ENCODE data around the gene ABCA13.

Gene ABCA13

GRCh38 chr7:48522692-48523091 is 351.4 kb downstream of the ABCA13 start:
- H4K20me1 ChIP-seq (ENCODE audit: insufficient read depth), result no peaks in the 10 kb centered on the region
- H3K4me2 ChIP-seq, result no peak overlapping the region
- H2AFZ ChIP-seq (ENCODE audit: low read depth), result no peak overlapping the region
- no peaks in the 10 kb centered on the region for H3K27me3 ChIP-seq (ENCODE audit: insufficient read depth, low read depth)
- no peaks in the 10 kb centered on the region for H3K79me2 ChIP-seq (ENCODE audit: insufficient read depth, low read depth)
- no peak overlapping the region for H3K27ac ChIP-seq
- TF ChIP-seq CTCF (conservative IDR thresholded peaks at IDR 0.05; ENCODE audit: low read depth, low read length), result no peak
- no peak overlapping the region for H3K4me3 ChIP-seq (IDR thresholded peaks at IDR 0.05; ENCODE audit: insufficient read depth, low read depth, low read length)
- H3K4me1 ChIP-seq (ENCODE audit: low read depth, poor library complexity, severe bottlenecking), result no peaks in the 10 kb centered on the region
- H3K9ac ChIP-seq, result no peak overlapping the region
- no peaks in the 10 kb centered on the region for H3K36me3 ChIP-seq (ENCODE audit: insufficient read depth)

GRCh38 chr7:48525736-48526732 is 354.8 kb downstream of the ABCA13 start:
- Histone ChIP-seq H3K36me3 (ENCODE audit: insufficient read depth) (no peaks in the 10 kb centered on the region), H4K20me1 (ENCODE audit: insufficient read depth) (no peaks in the 10 kb centered on the region), H3K79me2 (ENCODE audit: insufficient read depth, low read depth) (no peaks in the 10 kb centered on the region), H3K4me3 (IDR thresholded peaks at IDR 0.05; ENCODE audit: insufficient read depth, low read depth, low read length) (no peak overlapping the region), H3K4me2 (no peak overlapping the region), H3K27me3 (ENCODE audit: insufficient read depth, low read depth) (no peaks in the 10 kb centered on the region), H3K4me1 (ENCODE audit: low read depth, poor library complexity, severe bottlenecking) (no peaks in the 10 kb centered on the region), H2AFZ (ENCODE audit: low read depth) (no peak overlapping the region), H3K27ac (no peak overlapping the region), H3K9ac (no peak overlapping the region)
- no peak for TF ChIP-seq CTCF (conservative IDR thresholded peaks at IDR 0.05; ENCODE audit: low read depth, low read length)

- Histone ChIP-seq H4K20me1 (ENCODE audit: insufficient read depth) (no peaks in the 10 kb centered on the region), H3K4me1 (ENCODE audit: low read depth, poor library complexity, severe bottlenecking) (no peaks in the 10 kb centered on the region), H3K27me3 (ENCODE audit: insufficient read depth, low read depth) (no peaks in the 10 kb centered on the region), H3K79me2 (ENCODE audit: insufficient read depth, low read depth) (no peaks in the 10 kb centered on the region), H2AFZ (ENCODE audit: low read depth) (no peak overlapping the region), H3K27ac (no peak overlapping the region), H3K4me3 (IDR thresholded peaks at IDR 0.05; ENCODE audit: insufficient read depth, low read depth, low read length) (no peak overlapping the region), H3K4me2 (no peak overlapping the region), H3K9ac (no peak overlapping the region), H3K36me3 (ENCODE audit: insufficient read depth) (no peaks in the 10 kb centered on the region)
- TF ChIP-seq CTCF (conservative IDR thresholded peaks at IDR 0.05; ENCODE audit: low read depth, low read length), result no peak
These were observed 357.4 kb downstream of the ABCA13 start for GRCh38 chr7:48528646-48529045.

- Histone ChIP-seq H3K27ac (no peak overlapping the region), H3K4me2 (no peak overlapping the region), H3K4me3 (IDR thresholded peaks at IDR 0.05; ENCODE audit: insufficient read depth, low read depth, low read length) (no peak overlapping the region), H3K9ac (no peak overlapping the region), H4K20me1 (ENCODE audit: insufficient read depth) (no peaks in the 10 kb centered on the region), H3K36me3 (ENCODE audit: insufficient read depth) (no peaks in the 10 kb centered on the region), H3K79me2 (ENCODE audit: insufficient read depth, low read depth) (no peaks in the 10 kb centered on the region), H2AFZ (ENCODE audit: low read depth) (no peak overlapping the region), H3K27me3 (ENCODE audit: insufficient read depth, low read depth) (no peaks in the 10 kb centered on the region), H3K4me1 (ENCODE audit: low read depth, poor library complexity, severe bottlenecking) (no peaks in the 10 kb centered on the region)
- TF ChIP-seq CTCF (conservative IDR thresholded peaks at IDR 0.05; ENCODE audit: low read depth, low read length), result no peak
These were observed 366.3 kb downstream of the ABCA13 start for GRCh38 chr7:48537561-48537960.
